Measurements from ENCODE around the gene P3H2.

P3H2 gene

GRCh38 chr3:190012784-190013183, 107.9 kb downstream of the P3H2 start:
- no peak for DNase-seq

DNA sequence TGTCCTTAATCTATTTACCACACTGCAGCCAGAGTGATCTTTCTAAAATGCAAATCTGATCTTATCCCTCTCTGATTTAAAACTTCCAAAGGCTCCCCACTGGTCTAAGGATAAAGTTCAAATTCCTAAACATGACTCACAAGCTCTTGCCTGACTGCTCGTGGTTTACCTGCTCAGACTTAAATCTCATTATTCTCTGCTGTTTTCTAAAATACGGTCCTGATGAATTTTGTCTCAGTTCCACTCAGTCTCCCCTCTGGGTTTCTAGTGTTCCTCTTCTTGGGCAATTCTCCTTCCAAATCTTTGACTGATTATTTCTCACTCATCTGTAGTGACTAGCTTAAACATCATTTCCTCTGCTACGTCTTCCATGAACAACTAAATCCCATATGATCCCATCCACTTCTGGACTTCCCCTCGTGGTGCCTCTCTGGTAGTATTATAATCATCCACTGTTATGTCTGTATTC, 108.3 kb downstream of the P3H2 start:
- no peak for DNase-seq

GRCh38 chr3:190010486-190010885, 110.2 kb downstream of the P3H2 start:
- no peak for DNase-seq

- no peak for DNase-seq
Observed at GRCh38 chr3:190009614-190010013, 111.1 kb downstream of the P3H2 start.

DNA sequence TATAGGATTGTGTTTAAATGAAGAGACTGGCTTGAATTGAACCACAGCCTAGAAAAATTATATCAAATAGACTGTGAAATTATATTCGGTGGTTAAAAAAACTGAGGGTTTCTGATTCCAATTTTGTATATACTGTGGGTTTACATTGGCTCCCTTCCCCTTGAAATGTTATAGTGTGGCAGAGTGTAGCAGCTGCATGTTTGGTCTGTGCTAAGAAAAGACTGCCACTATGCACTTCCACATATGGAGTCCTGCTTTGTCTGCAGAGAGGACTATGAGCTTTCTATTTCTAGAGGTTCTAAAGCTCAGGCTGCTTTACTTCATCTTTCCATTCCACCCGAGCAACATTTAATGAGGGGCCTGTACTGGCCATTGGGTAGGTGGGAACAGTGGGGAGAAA, 112.3 kb downstream of the P3H2 start:
- DNase-seq, result no peak

DNA sequence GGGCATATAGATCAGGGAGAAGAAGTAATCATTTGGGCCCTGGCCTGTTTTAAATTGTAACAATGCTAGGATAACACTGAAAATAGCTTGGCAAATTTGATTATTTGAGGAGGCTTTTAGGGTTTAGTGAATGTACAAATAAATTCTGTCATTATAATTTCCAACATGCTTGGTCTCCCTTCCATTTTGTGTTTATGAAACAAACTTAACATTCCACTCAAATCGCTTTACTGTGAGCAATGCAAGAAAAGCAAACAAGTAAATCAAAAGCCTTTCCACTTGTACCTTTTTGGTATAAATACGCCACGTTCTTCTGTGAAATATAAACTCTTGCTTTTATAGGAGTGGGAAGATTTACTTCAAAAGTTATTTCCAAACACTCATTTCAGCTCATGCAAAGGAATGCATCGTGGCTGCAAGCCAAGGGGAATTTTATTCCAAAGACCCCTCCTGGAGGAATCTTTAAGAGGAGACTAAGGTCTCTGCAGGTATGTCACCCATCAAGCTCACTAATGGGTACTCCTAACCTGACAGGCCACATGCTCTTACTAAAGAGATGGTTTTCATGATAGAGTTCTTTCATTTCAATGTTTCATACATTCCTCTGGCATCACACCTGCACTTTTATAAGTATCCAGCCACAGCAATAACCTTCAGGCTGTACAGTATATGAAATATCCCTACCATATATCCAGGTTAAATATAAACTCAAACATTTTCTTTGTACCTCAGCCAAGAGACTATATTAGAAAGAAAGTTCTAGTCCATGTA, 115.2 kb downstream of the P3H2 start:
- no peak for DNase-seq

DNA sequence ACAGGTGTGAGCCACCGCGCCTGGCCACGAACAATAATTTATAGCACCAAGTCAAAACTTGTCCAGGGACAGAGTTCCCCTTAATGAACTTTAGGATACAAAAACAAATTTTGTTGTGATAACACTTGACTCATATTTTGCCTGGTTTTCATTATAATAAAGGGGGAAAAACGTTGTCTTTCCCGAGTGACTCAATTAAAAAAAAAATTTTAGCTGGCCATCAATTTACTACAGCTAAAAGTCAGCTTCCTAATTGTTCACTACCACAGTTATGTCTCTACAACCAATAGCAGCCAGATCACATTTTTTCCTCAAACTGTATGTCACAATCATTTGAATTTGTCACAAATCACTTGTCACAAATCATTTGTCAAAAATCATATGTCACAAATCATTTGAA, 116.0 kb downstream of the P3H2 start:
- no peak for DNase-seq

GRCh38 chr3:190003681-190004123, 117.0 kb downstream of the P3H2 start:
- no peak for DNase-seq

DNA sequence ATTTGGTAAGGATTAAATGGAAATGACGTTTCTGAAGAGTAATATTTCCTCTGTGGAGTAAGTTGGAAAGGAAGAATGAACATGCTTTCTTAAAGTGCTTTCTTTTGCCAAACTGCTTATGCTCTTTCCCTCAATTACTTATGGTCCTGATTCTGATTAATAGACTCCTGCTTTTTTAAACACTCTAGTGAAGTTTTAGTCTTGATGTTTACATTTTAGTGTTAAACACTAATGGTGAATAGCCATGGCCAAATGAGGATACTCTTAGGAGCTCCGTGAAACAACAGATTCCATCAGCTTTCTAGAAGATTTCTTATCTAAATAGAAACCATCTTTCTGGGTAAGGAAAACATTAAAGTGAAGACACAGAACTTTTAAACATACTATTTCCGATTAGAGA, 117.6 kb downstream of the P3H2 start:
- DNase-seq, result no peak

- DNase-seq, result no peak
Observed at GRCh38 chr3:190001426-190001825, 119.3 kb downstream of the P3H2 start.

DNA sequence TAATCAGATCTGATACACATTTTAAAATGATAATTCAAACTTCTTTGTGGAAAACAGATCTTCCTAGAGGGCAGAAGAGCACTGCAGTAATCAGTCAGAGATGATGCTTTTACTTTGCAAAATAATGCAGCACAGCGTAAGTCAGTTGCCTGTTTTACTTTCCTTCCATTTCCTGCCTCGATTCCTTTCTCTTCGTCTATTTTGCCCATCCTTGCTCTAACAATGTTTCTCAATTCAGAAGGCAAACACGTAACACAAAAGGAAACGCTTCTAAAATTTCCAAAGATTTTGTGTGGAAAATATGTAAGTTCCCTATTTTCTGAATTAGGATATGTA, 119.9 kb downstream of the P3H2 start:
- no peak for DNase-seq

- no peak for DNase-seq
Observed at GRCh38 chr3:190000187-190000860, 120.4 kb downstream of the P3H2 start.

DNA sequence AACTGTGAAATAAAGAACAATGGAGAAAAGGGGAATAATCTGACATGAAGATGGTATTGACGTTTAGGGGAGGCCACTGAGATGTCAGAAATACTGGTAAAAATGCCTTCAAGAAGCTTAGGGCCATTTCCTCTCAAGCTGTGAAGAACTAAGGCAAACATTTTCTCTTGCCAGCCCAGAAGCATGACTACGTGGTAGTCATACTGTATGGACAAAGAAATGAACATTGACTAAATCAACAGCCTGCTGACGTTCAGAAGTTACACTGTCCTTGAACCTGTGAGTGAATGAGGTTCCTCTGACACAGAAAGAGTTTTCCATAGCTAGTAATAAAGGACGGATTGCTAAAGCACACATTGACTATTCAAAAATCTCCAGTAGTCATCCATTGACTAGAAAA, 121.0 kb downstream of the P3H2 start:
- DNase-seq, result no peak

DNA sequence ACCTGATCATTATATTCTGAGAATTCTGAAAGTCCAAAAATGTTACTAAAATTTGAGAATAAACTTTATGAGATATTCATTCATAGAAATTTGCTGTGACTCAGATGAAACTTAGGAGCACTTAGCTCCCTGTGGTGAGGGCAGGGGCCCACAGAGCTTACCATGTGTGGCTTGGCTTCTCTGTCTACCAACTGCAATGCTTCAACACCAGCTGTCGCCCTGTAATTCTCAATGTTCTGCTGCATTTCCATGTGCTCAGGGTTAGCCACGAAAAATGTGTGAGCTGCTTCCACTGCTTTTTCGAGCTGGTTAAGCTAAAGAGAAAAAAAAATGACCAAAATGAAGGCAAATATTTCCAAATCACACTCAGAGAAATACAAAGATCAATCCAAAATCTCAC, 125.6 kb downstream of the P3H2 start:
- no peak for DNase-seq

GRCh38 chr3:189990826-189991225, 129.9 kb downstream of the P3H2 start:
- no peak for DNase-seq

DNA sequence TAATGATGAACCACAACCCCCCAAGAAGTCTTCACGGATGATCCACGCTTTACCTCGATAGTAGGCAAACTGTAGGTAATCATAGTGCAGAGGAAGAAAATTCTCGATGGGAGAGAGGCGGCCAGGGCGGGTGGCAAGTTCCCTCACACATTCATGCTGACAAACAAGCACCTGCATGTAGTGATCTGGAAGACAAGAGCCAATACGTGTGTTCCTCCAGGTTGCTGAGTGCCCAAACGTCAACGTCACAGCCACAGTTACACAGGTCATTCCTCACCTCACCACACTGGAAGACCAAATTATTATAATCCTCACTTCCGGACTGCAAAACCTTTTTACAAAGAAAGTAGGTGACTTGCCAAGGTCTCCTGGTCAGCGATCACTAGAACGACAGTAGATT, 131.8 kb downstream of the P3H2 start:
- DNase-seq, result no peak

DNA sequence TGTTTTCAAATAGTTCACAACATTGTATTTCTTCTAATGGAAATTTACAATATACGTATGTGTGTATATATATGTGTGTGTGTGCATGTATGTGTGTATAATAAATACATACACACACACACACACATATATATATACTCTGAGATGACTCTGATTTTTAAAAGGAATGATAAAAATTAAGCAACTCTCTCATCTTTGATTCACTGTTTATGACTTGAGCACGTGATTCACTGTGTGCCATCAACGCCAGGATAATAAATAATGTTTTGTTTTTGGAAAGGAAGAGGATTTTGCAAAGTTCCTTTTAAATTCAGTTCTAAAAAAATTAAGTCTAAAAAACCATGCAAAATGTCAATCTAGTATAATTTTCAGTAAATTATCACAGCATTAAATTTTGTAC, 132.4 kb downstream of the P3H2 start:
- DNase-seq, result no peak

DNA sequence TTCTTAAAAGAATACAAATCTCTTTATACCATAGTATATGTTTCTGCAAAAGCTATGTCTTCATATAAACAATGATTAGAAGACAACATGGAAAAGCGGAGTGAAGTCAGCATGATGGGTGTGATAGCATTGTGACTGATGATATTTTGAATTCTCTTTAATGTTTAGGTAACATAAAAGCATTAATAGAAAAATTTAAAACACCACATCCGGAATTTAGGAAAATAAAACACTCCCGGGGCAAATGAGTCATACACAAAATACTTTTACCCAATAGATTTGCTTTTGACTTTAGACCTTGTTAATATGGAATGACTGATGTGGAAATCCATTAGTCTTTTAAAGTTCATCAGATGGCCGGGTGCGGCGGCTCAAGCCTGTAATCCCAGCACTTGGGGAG, 134.7 kb downstream of the P3H2 start:
- DNase-seq, result no peak

GRCh38 chr3:189983612-189984011, 137.1 kb downstream of the P3H2 start:
- DNase-seq, result no peak

DNA sequence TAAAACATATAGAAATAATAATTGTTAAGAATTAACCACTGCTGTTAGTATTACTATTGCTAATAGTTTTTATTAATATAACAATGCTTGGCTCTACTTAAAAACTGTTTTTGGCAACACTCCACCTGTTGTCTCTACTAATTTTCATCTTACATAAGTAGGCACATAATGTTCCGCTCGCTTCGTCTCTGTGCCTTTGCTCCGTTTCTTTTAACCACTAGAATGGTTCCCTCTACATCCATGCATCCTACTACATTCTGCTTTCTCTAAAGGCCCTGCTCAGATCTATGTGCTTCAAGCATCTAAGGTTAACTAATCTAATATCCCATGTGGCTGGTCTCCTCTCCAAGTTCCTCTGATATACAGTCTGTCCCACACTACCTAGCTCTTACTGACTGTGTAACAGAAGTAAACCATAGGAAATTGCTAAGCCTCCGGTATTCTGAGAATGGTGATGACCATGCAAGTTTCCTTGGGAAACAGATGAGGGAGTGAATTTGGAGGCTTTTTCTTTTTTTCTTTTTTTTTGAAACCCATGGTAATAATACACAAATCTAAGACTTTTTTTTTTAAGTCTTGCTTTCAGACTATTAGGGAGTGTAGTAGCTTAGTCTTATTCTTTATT, 138.3 kb downstream of the P3H2 start:
- DNase-seq, result no peak

GRCh38 chr3:189981668-189982067, 139.0 kb downstream of the P3H2 start:
- no peak for DNase-seq

- no peak for DNase-seq
Observed at GRCh38 chr3:189978753-189979152, 141.9 kb downstream of the P3H2 start.

DNA sequence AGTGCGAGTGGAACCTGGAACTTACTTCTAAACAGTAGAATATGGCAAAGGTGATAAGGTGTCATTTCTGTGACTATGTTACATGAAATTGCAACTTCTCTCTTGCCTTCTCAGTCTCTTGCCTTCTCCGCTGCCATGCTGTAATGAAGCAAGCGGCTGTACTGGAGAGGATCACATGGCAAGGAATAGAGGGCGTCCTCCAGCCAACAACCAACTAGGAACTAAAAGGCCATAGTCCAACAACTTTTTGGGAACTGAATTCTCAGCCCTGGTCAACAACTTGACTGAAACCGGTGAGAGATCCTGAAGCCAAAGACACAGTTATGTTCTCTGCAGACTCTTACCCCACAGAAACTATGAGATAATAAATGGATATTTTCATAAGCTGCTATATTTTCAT, 143.5 kb downstream of the P3H2 start:
- DNase-seq, result no peak

DNA sequence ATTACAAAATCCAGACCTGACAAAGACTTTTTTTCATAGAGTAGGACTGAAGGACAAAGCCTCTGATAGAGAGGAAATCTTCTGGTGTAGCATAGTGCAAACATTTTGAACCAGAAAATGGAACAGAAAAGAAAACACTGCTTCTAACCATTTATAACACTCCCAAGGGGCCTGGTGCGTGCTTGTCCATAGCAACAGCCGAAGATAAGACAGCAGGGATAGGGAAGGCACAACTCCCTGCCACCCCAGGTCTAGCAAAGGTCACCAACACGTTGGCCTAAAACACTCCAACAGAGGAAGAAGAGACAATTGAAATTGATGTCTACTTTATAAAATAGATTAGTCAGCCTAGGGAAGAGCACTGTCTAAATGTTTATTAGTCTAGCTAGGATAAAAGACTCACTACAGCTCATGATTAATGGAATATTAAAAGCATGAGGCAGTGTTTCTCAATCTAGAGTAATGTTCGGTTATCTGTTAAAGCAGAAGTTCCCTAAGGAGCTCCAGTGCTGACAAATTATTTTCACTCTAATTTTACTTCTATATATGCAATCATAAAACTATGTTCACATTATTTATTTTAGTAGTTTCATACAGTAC, 145.2 kb downstream of the P3H2 start:
- DNase-seq, result no peak

Measured in hippocampal formation (tissue), 2 donors.